SU-DHL-6 (cell line): ENCODE measurements around the gene TNIP1.

Source experiments
- H2AFZ ChIP-seq: fragments of 200-600 bp; sonication (generic); 2 replicates; pipeline ENCODE4 v1.6.1; 2014; ENCODE audit warnings: low read depth, mild to moderate bottlenecking, moderate library complexity, mixed read lengths, antibody characterized with exemption, low read length; ENCODE audit not compliant: severe bottlenecking
- H3F3A ChIP-seq: fragments of 200-600 bp; shearing (Covaris generic); 2 replicates; pipeline ENCODE4 v1.6.0; 2016; ENCODE audit warnings: antibody characterized with exemption, mild to moderate bottlenecking; ENCODE audit not compliant: insufficient read depth
- H3K27ac ChIP-seq: fragments of 200-600 bp; sonication (generic); 2 replicates; pipeline ENCODE4 v1.5.1; 2016; ENCODE audit warnings: low read depth, mild to moderate bottlenecking, low read length, moderate library complexity, mixed read lengths
- H3K27me3 ChIP-seq: fragments of 200-600 bp; sonication (generic), shearing (Covaris generic); 2 replicates; pipeline ENCODE4 v1.6.0; 2014; ENCODE audit warnings: mild to moderate bottlenecking, low read length
- H3K36me3 ChIP-seq: fragments of 200-600 bp; sonication (generic); 2 replicates; pipeline ENCODE4 v1.6.1; 2014; ENCODE audit warnings: mild to moderate bottlenecking, low read length, mixed read lengths
- H3K4me2 ChIP-seq: fragments of 300-600, 200-600 bp; shearing (Covaris generic), sonication (generic); 2 replicates; pipeline ENCODE4 v1.6.0; 2014; ENCODE audit warnings: low read length, low read depth, mild to moderate bottlenecking; ENCODE audit not compliant: poor library complexity, severe bottlenecking
- H3K4me3 ChIP-seq: fragments of 200-600 bp; sonication (generic); 2 replicates; pipeline ENCODE4 v1.5.1; 2014; ENCODE audit warnings: antibody characterized with exemption, low read length, mild to moderate bottlenecking, mixed read lengths; ENCODE audit not compliant: insufficient read depth, poor library complexity, severe bottlenecking
- H3K79me2 ChIP-seq: fragments of 200-600 bp; sonication (generic); 2 replicates; pipeline ENCODE4 v1.6.1; 2014; ENCODE audit warnings: mild to moderate bottlenecking, low read length, moderate library complexity; ENCODE audit not compliant: insufficient read depth
- H3K9ac ChIP-seq: fragments of 200-600 bp; sonication (generic); 2 replicates; pipeline ENCODE4 v1.7.0; 2014; ENCODE audit warnings: mild to moderate bottlenecking, low read length
- H3K9me2 ChIP-seq: fragments of 200-600 bp; sonication (generic); replicated peaks from 2 replicates; pipeline ENCODE4 v1.6.1; 2014; ENCODE audit warnings: low read length; ENCODE audit not compliant: insufficient read depth
- H3K9me3 ChIP-seq: fragments of 200-600 bp; sonication (generic); 2 replicates; pipeline ENCODE4 v1.6.1; 2014; ENCODE audit warnings: low read length, mixed read lengths; ENCODE audit not compliant: insufficient read depth
- H4K20me1 ChIP-seq: fragments of 200-600 bp; sonication (generic); 2 replicates; pipeline ENCODE4 v1.6.1; 2014; ENCODE audit warnings: low read depth, mild to moderate bottlenecking, antibody characterized with exemption, low read length, moderate library complexity, mixed read lengths
- CTCF ChIP-seq: fragments of 200-600 bp; sonication (generic); IDR thresholded peaks from one replicate; pipeline ENCODE4 v1.5.1; 2017; ENCODE audit warnings: antibody characterized with exemption, mild to moderate bottlenecking, low read length, moderate library complexity; ENCODE audit not compliant: insufficient read depth, poor library complexity, severe bottlenecking
- EZH2phosphoT487 ChIP-seq: fragments of 200-600 bp; sonication (generic), shearing (Covaris generic); conservative IDR thresholded peaks from 2 replicates; pipeline ENCODE4 v1.6.1; 2018; ENCODE audit warnings: mild to moderate bottlenecking, antibody characterized with exemption, low read length, moderate library complexity, mixed read lengths

TNIP1 gene

GRCh38 chr5:151123897-151124751 lies 43.3 kb upstream of the TNIP1 start:
- H2AFZ ChIP-seq: no peak overlapping the region
- no peaks in the 10 kb centered on the region for H3K9me3 ChIP-seq
- peaks cover 13% of the 10 kb centered on the region for H3F3A ChIP-seq
- no peaks in the 10 kb centered on the region for H3K27me3 ChIP-seq
- H3K4me3 ChIP-seq: peak overlapping the region; percentile 36
- 0 out of 2 replicates have a peak, but pooled peaks cover 2% of the 10 kb centered on the region for H3K36me3 ChIP-seq
- H3K4me2 ChIP-seq: peak overlapping the region; percentile 79
- TF ChIP-seq EZH2phosphoT487: no peak
- no peak for TF ChIP-seq CTCF
- H3K9me2 ChIP-seq: no peaks in the 10 kb centered on the region
- no peaks in the 10 kb centered on the region for H4K20me1 ChIP-seq
- H3K79me2 ChIP-seq: no peaks in the 10 kb centered on the region
- H3K9ac ChIP-seq: peak overlapping the region; percentile 63
- H3K27ac ChIP-seq: peak overlapping the region; percentile 95

GRCh38 chr5:151122828-151123227 lies 42.0 kb upstream of the TNIP1 start:
- Histone ChIP-seq H3K9me2 (no peaks in the 10 kb centered on the region), H3K9ac (peak overlapping the region; percentile 47; the same call in 1 of the 2 replicates), H3K79me2 (no peaks in the 10 kb centered on the region), H4K20me1 (no peaks in the 10 kb centered on the region), H3K9me3 (no peaks in the 10 kb centered on the region), H2AFZ (no peak overlapping the region), H3K4me2 (peak overlapping the region; percentile 79), H3K27me3 (no peaks in the 10 kb centered on the region), H3F3A (peaks cover 13% of the 10 kb centered on the region), H3K36me3 (no peaks in the 10 kb centered on the region), H3K4me3 (no peak overlapping the region), H3K27ac (peak overlapping the region; percentile 95)
- TF ChIP-seq EZH2phosphoT487: no peak
- TF ChIP-seq CTCF: no peak

GRCh38 chr5:151121665-151122064 lies 40.8 kb upstream of the TNIP1 start:
- Histone ChIP-seq H3K4me2 (no peak overlapping the region), H4K20me1 (no peaks in the 10 kb centered on the region), H3K36me3 (no peaks in the 10 kb centered on the region), H3K9me3 (no peaks in the 10 kb centered on the region), H2AFZ (no peak overlapping the region), H3F3A (peaks cover 13% of the 10 kb centered on the region), H3K4me3 (no peak overlapping the region), H3K27me3 (no peaks in the 10 kb centered on the region), H3K79me2 (no peaks in the 10 kb centered on the region), H3K27ac (no peak overlapping the region), H3K9ac (no peak overlapping the region), H3K9me2 (no peaks in the 10 kb centered on the region)
- TF ChIP-seq EZH2phosphoT487 (no peak), CTCF (no peak)
